ENCODE results near the gene CYP19A1. TPM values are rescaled to one million over a fixed set of nuclear protein-coding genes. Genes with fewer than 3 reads are reported as not detected.

CYP19A1 gene
- total RNA-seq, 1 donor from 2014 or later = 2.4 TPM

DNA sequence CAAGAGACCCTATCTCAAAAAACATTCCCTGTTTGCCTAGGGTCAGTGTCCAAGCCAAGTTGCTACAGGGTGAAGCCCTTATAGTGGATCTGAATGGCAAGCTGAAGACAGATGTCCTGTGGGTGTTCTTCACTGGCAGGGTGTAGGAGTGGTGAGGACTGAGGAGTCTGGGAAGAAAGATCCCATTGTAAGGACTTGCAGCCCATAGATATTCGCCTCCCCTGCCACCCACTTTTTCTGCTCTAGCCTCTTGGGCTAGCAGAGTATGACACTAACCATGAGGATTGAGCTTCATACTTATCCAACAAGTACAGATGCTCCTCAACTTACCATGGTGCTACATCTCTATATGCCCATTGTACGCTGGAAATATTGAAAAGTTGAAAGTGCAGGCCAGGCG, 13.2 kb downstream of the CYP19A1 start:
- DNase-seq (ENCODE audit: low spot score) = no peak

DNA sequence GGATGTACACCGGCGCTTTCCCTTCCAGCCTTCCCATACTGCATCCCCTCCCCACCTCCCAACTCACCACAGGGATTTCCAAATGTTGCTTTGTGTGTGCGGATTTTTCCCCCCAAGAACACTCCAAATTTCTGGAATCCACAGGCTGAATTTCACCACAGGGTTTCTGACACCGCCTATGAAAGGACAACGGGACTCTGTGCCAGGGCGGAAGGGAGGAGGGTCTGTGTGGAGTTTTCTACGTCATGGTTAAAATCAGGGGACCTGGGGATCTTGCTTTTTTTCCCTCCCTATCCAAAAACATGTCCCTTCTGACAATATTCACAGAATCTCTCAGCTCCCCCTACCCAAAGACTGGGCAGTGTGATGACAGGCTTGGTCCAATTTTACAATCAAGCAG, 14.6 kb downstream of the CYP19A1 start:
- no peak for DNase-seq (ENCODE audit: low spot score)

DNA sequence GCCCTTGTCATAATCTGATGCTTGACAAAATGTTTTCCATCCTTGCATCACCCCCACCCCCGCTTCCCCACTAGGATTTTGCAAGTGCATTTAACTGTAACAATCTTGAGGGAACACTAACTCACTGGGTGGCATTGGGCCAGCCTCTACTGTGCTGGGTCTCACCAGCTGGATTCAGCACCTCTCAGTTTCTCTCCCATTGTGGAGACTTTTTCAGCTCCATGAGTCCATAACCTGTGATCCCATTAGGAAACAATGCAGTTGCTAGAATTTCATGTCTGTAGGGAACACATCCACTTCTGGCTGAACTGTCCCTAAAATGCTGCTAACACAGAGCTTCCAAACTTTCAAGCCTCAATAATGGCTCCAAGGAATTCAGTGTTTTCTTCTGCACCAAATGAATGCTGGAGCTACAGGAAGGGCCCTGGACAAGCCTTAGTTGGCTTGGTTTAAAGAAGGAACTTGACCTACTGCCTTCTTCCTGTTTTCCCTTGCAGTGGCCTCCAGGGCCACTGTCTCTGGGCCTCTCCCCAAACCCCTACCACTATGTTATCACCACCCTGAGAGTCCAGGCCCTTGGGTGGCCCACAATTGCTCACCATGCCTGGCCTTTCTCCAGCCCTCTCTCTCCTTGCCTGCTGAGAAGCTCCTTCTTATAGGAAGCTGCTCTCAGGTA, 15.6 kb downstream of the CYP19A1 start:
- no peak for DNase-seq (ENCODE audit: low spot score)

DNA sequence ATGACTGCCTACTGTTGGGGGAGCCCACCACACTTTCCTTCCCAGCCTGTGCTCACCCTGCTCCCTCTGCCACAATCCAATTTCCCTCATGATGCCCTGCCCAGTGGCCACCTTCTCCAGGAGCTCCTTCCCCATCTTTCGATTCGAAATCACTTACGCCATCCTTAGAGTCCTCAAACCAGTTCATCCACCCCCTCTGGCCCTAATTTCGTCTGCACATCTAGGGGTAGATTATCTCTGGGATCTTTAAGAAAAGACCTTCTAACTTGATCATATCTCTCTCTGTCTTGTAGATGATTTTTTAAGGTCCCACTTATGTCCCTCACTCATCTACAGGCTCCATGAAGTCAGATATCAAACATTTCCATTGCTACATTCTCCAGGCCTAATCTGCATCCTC, 17.1 kb downstream of the CYP19A1 start:
- DNase-seq (ENCODE audit: low spot score) = no peak

DNA sequence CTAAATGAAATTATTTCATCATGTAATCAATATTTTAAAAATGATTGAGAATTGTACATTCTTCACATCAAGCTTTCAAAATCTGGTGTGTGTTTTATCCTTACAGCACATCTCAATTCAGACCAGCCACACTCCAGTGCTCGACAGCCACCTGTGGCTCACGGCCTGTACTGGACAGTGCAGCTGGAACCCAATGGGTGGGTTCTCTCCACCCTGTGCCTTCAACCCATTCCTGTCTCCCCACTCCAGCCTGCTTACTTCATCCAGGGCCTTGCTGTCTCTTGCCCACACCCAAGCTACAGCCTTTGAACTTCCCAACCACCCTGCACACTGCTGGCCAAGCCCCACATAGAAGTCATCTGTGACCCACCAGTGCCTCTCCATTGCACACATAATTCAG, 17.6 kb downstream of the CYP19A1 start:
- DNase-seq (ENCODE audit: low spot score) = no peak

DNA sequence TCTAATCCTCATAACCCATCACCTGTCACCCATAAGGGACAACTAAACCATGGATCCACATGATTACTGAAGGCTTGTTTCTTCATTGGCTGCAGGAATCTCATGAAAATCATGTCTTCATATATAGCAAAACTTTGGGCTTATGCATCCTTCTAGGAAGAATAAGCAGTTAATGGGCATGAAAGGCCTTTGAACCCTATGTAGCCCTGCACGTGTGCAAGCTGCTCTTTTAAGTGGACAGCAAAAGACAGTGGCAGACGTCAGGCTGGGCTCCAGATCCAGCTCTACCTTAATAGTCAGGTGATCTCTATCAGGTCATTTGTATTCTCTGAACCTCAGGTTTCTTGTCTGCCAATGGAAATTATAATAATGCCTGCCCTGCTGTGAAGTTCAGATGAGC, 18.9 kb downstream of the CYP19A1 start:
- DNase-seq (ENCODE audit: low spot score) = no peak

DNA sequence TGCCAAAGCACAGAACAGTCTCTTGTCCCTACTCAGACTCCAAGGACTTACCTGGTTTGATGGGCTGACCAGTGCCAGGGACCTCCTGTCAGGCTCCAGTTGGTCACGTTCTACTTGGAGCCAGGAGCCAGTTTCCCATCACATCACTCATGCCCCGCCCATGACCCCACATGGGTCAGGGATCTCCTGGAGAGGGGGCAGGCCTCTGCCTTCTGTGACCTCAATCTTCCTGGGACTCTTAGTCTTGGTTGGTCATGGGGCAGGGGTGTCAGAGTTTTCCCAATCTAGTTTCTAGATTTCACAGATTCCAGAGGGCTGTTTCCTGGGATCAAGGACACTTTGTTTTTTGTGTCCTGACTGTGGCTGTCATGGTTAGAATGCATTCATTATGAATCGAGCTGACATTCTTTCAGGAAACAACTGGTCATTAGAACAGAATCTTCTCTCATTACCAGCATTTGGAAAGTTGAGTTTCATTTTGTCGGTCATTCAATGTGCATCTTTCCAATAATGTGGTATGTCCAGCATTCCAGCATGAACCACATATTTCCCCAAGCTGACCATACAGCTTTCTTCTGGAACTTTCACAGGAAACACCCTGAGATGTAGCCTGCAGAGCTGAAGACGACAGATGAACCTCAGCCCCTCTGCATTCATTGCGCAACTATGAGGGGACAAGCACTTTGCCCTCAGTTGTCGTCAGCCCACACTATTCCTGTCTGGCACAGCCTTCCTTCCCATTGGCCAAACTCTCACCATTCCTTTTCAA, 19.8 kb downstream of the CYP19A1 start:
- DNase-seq (ENCODE audit: low spot score) = no peak

DNA sequence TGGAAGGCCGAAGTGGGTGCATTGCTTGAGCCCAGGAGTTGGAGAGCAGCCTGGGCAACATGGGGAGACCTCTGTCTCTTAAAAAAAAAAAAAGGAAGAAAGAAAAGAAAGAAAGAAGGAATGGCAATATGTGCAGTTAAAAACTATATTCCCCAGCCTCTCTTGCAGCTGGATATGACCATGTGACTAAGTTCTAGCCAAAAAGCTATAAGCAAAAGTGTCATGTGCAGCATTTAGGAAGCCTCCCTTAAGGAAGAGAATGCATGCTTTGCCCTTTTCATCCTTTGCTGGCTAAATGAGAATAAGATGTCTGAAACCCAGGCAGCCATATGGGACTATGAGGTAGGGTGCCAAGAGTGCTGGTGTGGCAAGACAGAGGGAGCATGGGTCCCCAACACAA, 21.8 kb downstream of the CYP19A1 start:
- no peak for DNase-seq (ENCODE audit: low spot score)

DNA sequence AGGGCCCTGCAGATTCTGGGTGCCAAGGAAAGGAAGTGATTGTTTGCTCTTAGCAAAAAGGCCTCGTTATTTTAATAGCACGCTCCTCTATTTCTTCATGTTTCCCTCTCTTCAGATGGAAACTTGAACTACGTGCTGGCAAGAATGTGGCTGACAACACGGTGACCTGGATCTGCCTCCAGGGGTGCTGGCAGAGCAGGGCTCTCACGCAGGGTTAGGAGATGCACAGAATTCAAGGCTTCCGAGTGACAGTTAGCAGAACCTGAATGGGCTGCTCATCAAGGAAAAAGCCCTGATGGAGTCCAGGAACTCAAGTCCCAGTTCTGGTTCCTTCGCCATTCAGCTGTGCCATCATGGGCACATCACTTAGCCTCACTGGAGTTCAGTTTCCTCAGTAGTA, 22.7 kb downstream of the CYP19A1 start:
- DNase-seq (ENCODE audit: low spot score) = no peak

DNA sequence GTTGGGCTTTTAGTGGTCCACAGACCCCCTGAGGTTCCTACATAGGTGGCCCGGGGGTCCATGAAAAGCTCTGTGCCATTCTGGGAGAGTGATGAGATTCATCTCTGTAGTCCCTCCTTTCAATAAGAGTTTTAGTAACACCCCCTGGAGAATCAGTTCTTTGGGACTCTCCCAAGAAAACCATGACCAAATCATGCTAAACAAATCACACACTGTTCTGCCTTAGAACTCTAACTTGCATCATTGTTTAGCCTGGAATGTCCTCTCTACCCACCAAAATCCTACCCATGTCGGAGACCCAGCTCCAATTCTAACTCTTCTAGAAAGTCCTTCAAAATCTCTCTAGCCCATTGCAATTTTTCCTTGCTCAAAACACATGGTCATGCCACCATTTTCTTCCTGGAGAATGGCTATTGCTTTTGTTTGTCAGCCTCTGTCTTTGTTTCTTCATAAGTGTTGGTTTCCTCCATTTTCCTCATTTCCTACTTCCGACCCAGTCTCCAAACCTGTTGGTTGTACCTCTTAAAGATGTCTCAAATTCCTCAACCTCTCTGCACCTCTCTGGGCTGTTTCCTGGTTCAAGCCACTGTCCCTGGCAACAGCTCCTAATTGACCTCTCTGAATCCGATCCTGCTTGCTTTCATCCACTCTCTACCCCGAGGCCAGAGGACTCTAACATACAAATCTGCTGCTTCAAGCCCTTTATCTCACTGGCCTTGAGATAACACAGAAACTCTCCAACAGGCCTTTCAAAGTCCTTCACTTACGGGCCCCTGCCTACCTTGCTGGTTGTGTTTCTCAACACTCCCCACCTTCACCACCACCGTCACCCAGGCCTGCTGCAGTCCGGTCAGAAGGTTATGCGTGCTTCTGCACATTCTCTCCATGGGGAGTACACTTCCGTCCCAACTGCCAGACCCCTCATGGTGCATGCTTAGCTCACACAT, 23.7 kb downstream of the CYP19A1 start:
- DNase-seq (ENCODE audit: low spot score) = no peak

DNA sequence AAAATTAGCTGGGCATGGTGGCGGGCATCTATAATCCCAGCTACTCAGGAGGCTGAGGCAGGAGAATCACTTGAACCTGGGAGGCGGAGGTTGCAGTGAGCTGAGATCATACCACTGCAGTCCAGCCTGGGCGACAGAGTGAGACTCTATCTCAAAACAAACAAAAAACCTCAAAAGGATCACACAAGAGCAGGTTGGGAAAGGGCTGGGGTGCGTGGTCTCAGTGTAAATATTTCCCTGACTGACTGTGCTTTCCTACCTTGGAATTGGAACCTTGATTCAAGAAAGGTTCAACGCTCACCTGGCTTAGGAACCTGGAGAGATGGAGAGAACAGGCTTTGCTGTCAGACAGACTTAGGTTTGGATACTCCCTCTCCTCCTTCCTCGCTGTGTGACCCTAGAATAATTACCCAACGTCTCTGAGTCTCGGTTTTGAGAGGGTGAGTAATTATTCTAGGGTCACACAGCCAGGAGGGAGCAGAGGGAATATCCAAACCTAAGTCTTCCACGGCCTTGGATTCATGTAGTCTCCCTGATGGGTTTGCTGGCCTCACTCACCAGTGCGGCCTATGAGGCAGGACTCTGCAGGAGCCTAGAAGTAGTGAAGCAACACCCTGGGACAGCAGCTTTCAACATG, 24.6 kb downstream of the CYP19A1 start:
- DNase-seq (ENCODE audit: low spot score) = no peak

DNA sequence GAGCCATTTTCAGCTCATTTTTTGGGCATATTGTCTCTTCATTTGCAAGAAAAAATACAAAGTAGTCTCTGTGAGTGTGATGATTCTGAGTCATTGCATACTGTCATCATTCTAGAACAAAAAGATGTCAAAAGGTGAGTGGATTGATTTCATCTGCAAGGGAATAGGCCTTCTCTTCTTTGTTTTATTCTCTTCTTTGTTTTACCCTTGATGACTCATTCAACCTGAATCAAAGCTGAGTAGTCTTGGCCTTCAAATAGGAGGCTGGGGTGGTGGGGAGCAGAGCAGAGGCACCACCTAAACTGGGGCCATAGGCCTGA, 25.4 kb downstream of the CYP19A1 start:
- no peak for DNase-seq (ENCODE audit: low spot score)

DNA sequence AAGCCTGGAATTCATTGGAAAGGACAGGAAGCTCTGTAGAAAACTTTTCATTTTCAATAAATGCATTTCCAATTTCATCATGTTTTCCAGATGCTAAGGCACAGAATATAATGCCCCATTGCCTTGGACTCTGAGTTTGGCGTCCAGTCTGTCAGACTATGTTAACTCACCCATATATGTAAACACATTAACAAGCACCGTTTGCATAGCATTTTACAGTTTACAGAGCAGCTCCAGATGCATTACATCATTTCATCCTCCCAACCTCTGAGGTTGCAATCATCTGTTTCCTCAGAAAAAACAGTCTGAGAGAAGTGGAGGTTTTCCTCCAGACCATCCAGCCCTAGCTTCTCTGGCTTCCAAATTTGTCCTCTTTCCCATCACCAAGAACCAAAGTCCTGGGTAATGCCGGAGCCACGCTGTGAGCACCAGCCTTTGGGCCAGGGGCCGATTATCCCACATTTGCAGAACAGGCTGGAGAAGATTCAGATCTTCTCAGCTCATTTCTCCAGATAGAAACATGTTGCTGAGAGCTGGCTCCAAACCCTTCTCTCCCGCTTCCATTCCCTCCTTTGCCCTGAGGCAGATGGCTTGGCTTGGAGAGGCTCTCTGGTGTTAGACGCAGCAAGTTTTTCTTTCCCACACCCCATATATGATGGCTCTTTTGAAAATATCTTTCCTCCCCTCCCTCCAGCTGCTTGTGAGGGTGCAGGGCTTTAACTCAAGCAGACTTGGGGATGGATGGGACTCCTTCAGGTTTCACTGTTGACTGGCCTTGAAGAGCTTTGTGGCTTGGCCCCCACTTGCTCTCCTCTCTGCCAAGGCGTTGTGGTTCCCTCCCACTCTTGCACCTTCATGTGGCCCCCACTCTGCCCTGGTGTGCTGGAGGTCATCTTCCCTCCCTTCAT, 26.0 kb downstream of the CYP19A1 start:
- DNase-seq (ENCODE audit: low spot score) = no peak

DNA sequence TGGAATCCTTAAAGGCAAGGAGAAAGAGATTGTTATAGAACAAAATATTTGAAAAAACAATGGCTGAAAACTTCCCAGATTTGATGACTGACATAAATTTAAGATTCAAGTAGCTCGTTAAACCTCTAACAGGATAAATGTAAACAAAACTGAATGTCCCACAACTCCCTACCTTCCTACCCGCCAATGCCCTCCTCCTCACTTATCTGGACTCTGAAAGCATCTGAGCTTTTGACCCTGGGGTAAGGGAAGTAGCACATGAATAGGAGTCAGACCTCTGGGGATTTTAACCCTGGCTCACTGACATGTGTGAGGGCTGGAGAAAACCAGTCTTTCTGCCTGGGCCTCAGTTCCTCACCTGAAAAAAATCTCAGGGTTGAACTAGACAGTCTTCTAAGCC, 26.9 kb downstream of the CYP19A1 start:
- DNase-seq (ENCODE audit: low spot score) = no peak

DNA sequence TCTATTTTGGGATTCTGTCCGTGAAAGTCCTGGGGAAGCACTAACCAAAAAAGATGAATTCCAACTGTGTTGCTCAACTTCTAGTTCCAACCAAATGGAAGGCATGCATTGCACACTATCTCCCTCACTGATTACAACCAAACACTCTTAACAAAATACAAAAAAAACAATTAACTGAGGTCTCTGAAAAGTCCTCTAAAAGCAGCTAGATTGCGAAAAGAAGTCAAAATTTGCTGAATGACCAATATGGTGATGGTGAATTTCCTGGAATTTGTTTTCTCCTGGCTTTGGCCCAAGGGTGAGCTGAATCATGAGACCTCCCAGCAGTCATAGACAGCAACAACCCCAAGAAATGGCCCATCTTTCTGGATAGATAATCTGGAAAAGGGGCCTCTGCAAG, 28.3 kb downstream of the CYP19A1 start:
- no peak for DNase-seq (ENCODE audit: low spot score)

DNA sequence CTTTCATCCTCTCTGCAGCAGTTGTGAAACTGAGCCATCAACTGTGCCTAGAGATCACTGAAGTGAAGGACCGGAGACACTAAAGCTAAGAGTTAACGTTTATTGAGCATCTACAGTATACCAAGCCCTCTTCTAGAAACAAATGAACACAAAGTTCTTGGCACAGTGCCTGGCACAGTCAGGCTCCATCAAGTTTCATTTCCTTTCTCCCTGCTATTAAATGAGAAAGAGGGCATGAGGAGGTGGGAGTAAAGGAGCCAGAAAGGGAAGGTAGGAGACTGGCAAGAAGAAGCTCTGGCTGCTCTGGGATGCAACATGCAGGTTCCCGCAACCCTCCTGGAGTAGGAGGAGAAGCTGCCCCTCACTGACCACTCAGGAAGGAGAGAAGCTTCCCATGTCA, 30.6 kb downstream of the CYP19A1 start:
- DNase-seq (ENCODE audit: low spot score) = no peak

DNA sequence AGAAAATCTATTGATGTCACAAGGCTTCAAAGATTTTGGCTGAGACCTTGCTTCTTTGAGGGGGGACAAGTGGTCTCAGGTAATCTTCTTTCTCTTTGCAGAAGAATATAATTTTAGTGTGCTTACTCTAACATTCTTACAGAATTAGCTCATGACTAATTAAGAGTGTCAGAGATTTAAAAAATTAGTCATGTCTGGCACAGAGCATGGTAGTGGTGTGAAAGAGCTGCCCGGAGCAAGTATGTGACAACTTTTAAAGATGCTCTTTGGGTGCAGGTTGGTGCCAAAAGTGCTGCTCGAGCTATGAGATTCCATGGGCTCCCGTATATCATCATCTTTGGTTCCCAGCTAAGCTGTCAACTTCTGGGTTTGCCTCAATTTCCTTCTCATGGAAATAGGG, 31.1 kb downstream of the CYP19A1 start:
- no peak for DNase-seq (ENCODE audit: low spot score)

DNA sequence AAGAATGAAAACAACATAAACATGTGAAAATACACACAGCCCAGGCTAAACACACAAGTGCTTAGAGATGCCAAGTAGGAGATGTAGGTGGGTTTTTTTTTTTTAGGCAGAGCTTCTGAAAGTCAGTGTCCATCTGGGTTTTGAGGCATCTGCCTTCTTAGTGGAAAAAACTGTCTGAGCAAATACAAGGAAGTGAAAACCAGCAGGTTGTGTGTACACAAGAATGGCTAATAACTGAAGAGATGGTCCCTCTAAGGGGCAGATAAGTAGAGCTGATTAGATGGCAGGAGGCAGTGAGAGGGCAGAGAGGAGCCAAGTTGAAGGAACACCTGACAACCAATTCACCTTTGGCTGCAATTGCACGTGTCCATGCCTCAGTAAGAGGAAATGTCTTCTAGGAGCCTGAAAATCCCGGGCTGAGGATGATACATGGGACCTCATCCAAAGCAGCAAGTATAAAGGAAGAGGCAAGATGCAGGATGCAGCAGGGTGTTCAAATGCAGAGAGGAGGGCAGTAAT, 34.9 kb downstream of the CYP19A1 start:
- DNase-seq (ENCODE audit: low spot score) = no peak

DNA sequence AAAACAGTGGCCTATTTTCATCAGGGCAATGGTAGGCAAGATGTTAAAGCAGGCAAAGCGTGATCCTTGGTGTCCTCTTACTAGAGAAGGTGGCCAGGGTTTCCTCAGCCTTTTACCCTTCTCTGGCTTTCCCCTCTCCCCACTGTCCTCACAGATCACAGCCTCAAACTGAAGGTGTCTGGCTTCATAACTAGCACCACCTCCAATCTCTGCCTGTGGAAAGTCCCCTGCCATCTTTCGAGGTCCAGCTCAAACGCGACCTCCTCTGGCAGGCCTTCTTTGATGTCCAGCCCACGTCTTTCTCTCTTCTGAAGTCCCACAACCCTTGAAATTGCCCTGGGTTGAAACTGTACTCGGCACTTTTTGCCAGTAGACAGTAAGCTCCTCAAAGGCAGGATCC, 35.9 kb downstream of the CYP19A1 start:
- DNase-seq (ENCODE audit: low spot score) = no peak

DNA sequence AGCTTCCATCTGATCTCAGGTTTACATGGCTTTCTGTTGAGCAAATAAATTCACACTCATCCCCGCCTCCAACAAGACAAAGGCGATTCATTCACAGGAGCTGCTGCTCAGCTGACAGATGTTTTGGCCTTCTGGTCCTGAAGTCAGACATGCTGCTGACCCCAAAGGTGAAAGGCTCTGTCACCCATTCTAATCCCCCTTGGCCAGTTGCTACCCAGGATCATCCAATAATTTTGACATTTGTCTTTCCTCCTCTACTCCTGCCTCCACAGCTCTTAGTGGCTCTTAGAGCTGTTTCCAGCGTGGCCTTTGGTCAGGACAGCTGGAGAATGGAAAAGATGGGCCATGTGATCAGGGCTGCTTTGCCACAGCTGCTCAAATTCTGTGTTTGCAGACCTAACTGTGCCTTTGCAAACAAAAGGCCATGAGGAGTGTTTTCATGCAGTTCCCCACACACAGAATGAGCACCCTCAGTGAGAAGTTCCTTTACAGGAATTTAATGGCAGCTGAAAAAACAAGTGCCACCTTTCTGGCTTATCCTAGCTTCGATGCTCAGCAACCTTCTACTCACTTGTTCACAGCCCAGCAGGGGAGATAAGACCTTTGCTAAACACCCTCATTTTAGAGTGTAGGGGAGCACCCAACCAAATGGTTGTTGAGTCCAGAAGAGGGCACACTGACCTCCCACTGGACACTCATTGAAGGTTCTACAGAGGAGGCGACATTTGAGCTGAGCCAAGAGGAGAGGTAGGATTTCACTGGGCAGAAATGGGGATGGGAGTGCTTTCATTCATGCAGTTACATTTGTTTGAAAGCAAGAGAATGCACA, 39.0 kb downstream of the CYP19A1 start:
- no peak for DNase-seq (ENCODE audit: low spot score)

Data from umbilical cord (tissue), 2 donors.